KMS-11 (cell line): Measurements from ENCODE around the gene TEKT3.

ENCODE experiments used
- H2AFZ ChIP-seq: fragments of 200-600 bp; sonication (generic); 2 replicates; pipeline ENCODE4 v1.6.1; 2016; ENCODE audit warnings: antibody characterized with exemption, mixed run types, low read depth
- H3K27ac ChIP-seq: fragments of 200-600 bp; sonication (generic); 2 replicates; pipeline ENCODE4 v1.6.1; 2016; ENCODE audit warnings: mild to moderate bottlenecking, mixed run types
- H3K27me3 ChIP-seq: fragments of 200-600 bp; sonication (generic); 2 replicates; pipeline ENCODE4 v1.6.1; 2017; ENCODE audit warnings: mild to moderate bottlenecking, low read depth, mixed run types, moderate library complexity; ENCODE audit not compliant: insufficient read depth
- H3K36me3 ChIP-seq: fragments of 200-600 bp; sonication (generic); 2 replicates; pipeline ENCODE4 v1.6.1; 2017; ENCODE audit warnings: mild to moderate bottlenecking, mixed run types; ENCODE audit not compliant: insufficient read depth
- H3K4me1 ChIP-seq: fragments of 200-600 bp; sonication (generic); 2 replicates; pipeline ENCODE4 v1.6.1; 2016; ENCODE audit warnings: mild to moderate bottlenecking, low read depth, mixed run types; ENCODE audit not compliant: poor library complexity, severe bottlenecking
- H3K4me2 ChIP-seq: fragments of 200-600 bp; sonication (generic); 2 replicates; pipeline ENCODE4 v1.7.0; 2016; ENCODE audit warnings: mild to moderate bottlenecking, mixed run types
- H3K4me3 ChIP-seq: fragments of 200-600 bp; sonication (generic); IDR thresholded peaks from 2 replicates; pipeline ENCODE4 v1.6.1; 2017; ENCODE audit warnings: low read depth, low read length, mixed read lengths; ENCODE audit not compliant: insufficient read depth
- H3K79me2 ChIP-seq: fragments of 200-600 bp; sonication (generic); 2 replicates; pipeline ENCODE4 v1.6.1; 2016; ENCODE audit warnings: low read depth, mixed run types; ENCODE audit not compliant: insufficient read depth
- H3K9ac ChIP-seq: fragments of 200-600 bp; sonication (generic); 2 replicates; pipeline ENCODE4 v1.6.1; 2016; ENCODE audit warnings: mild to moderate bottlenecking, mixed run types
- H4K20me1 ChIP-seq: fragments of 200-600 bp; sonication (generic); 2 replicates; pipeline ENCODE4 v1.6.1; 2016; ENCODE audit warnings: mild to moderate bottlenecking, mixed run types; ENCODE audit not compliant: insufficient read depth
- CTCF ChIP-seq: fragments of 200-600 bp; sonication (generic); conservative IDR thresholded peaks from 2 replicates; pipeline ENCODE4 v1.6.1; 2017; ENCODE audit warnings: low read depth, mild to moderate bottlenecking, antibody characterized with exemption, low read length, moderate library complexity, mixed read lengths

Gene TEKT3

GRCh38 chr17:15351478-15351840 is 10.1 kb upstream of the TEKT3 start:
- H4K20me1 ChIP-seq, result no peaks in the 10 kb centered on the region
- no peaks in the 10 kb centered on the region for H3K79me2 ChIP-seq
- no peak overlapping the region for H3K4me2 ChIP-seq
- H3K27ac ChIP-seq, result no peak overlapping the region
- H3K4me1 ChIP-seq, result no peaks in the 10 kb centered on the region
- TF ChIP-seq CTCF, result no peak
- no peaks in the 10 kb centered on the region for H3K36me3 ChIP-seq
- no peak overlapping the region for H3K9ac ChIP-seq
- H2AFZ ChIP-seq, result no peak overlapping the region
- no peak overlapping the region for H3K4me3 ChIP-seq
- no peaks in the 10 kb centered on the region for H3K27me3 ChIP-seq

GRCh38 chr17:15350777-15351477 is 9.5 kb upstream of the TEKT3 start:
- Histone ChIP-seq H3K27me3 (no peaks in the 10 kb centered on the region), H3K79me2 (no peaks in the 10 kb centered on the region), H3K4me1 (no peaks in the 10 kb centered on the region), H2AFZ (no peak overlapping the region), H3K4me3 (no peak overlapping the region), H3K36me3 (no peaks in the 10 kb centered on the region), H3K9ac (no peak overlapping the region), H3K27ac (no peak overlapping the region), H4K20me1 (no peaks in the 10 kb centered on the region), H3K4me2 (no peak overlapping the region)
- no peak for TF ChIP-seq CTCF

GRCh38 chr17:15349119-15349518 is 7.7 kb upstream of the TEKT3 start:
- Histone ChIP-seq H3K36me3 (no peaks in the 10 kb centered on the region), H3K9ac (no peak overlapping the region), H2AFZ (no peak overlapping the region), H3K4me3 (no peak overlapping the region), H3K27me3 (no peaks in the 10 kb centered on the region), H3K4me2 (no peak overlapping the region), H4K20me1 (no peaks in the 10 kb centered on the region), H3K27ac (no peak overlapping the region), H3K4me1 (no peaks in the 10 kb centered on the region), H3K79me2 (no peaks in the 10 kb centered on the region)
- no peak for TF ChIP-seq CTCF

- Histone ChIP-seq H3K79me2 (no peaks in the 10 kb centered on the region), H3K4me1 (no peaks in the 10 kb centered on the region), H3K27me3 (no peaks in the 10 kb centered on the region), H3K4me2 (no peak overlapping the region), H3K27ac (no peak overlapping the region), H3K4me3 (no peak overlapping the region), H4K20me1 (no peaks in the 10 kb centered on the region), H3K36me3 (no peaks in the 10 kb centered on the region), H3K9ac (no peak overlapping the region), H2AFZ (no peak overlapping the region)
- TF ChIP-seq CTCF, result no peak
Observed at GRCh38 chr17:15348021-15348420, 6.6 kb upstream of the TEKT3 start.
